SU-DHL-6 (cell line): ENCODE results near the gene PRCD.
A peak's percentile ranks its signal among the peaks of the same experiment; 100 is the strongest.

ENCODE experiments used
- H2AFZ ChIP-seq: fragments of 200-600 bp; sonication (generic); 2 replicates; pipeline ENCODE4 v1.6.1; 2014; ENCODE audit warnings: low read depth, mild to moderate bottlenecking, moderate library complexity, mixed read lengths, antibody characterized with exemption, low read length; ENCODE audit not compliant: severe bottlenecking
- H3F3A ChIP-seq: fragments of 200-600 bp; shearing (Covaris generic); 2 replicates; pipeline ENCODE4 v1.6.0; 2016; ENCODE audit warnings: antibody characterized with exemption, mild to moderate bottlenecking; ENCODE audit not compliant: insufficient read depth
- H3K27ac ChIP-seq: fragments of 200-600 bp; sonication (generic); 2 replicates; pipeline ENCODE4 v1.5.1; 2016; ENCODE audit warnings: low read depth, mild to moderate bottlenecking, low read length, moderate library complexity, mixed read lengths
- H3K27me3 ChIP-seq: fragments of 200-600 bp; sonication (generic), shearing (Covaris generic); 2 replicates; pipeline ENCODE4 v1.6.0; 2014; ENCODE audit warnings: mild to moderate bottlenecking, low read length
- H3K36me3 ChIP-seq: fragments of 200-600 bp; sonication (generic); 2 replicates; pipeline ENCODE4 v1.6.1; 2014; ENCODE audit warnings: mild to moderate bottlenecking, low read length, mixed read lengths
- H3K4me2 ChIP-seq: fragments of 300-600, 200-600 bp; shearing (Covaris generic), sonication (generic); 2 replicates; pipeline ENCODE4 v1.6.0; 2014; ENCODE audit warnings: low read length, low read depth, mild to moderate bottlenecking; ENCODE audit not compliant: poor library complexity, severe bottlenecking
- H3K4me3 ChIP-seq: fragments of 200-600 bp; sonication (generic); 2 replicates; pipeline ENCODE4 v1.5.1; 2014; ENCODE audit warnings: antibody characterized with exemption, low read length, mild to moderate bottlenecking, mixed read lengths; ENCODE audit not compliant: insufficient read depth, poor library complexity, severe bottlenecking
- H3K79me2 ChIP-seq: fragments of 200-600 bp; sonication (generic); 2 replicates; pipeline ENCODE4 v1.6.1; 2014; ENCODE audit warnings: mild to moderate bottlenecking, low read length, moderate library complexity; ENCODE audit not compliant: insufficient read depth
- H3K9ac ChIP-seq: fragments of 200-600 bp; sonication (generic); 2 replicates; pipeline ENCODE4 v1.7.0; 2014; ENCODE audit warnings: mild to moderate bottlenecking, low read length
- H3K9me2 ChIP-seq: fragments of 200-600 bp; sonication (generic); replicated peaks from 2 replicates; pipeline ENCODE4 v1.6.1; 2014; ENCODE audit warnings: low read length; ENCODE audit not compliant: insufficient read depth
- H3K9me3 ChIP-seq: fragments of 200-600 bp; sonication (generic); 2 replicates; pipeline ENCODE4 v1.6.1; 2014; ENCODE audit warnings: low read length, mixed read lengths; ENCODE audit not compliant: insufficient read depth
- H4K20me1 ChIP-seq: fragments of 200-600 bp; sonication (generic); 2 replicates; pipeline ENCODE4 v1.6.1; 2014; ENCODE audit warnings: low read depth, mild to moderate bottlenecking, antibody characterized with exemption, low read length, moderate library complexity, mixed read lengths
- EZH2phosphoT487 ChIP-seq: fragments of 200-600 bp; sonication (generic), shearing (Covaris generic); conservative IDR thresholded peaks from 2 replicates; pipeline ENCODE4 v1.6.1; 2018; ENCODE audit warnings: mild to moderate bottlenecking, antibody characterized with exemption, low read length, moderate library complexity, mixed read lengths
- TF ChIP-seq, protein P1 (sequence below): fragments of 200-600 bp; sonication (generic); IDR thresholded peaks from one replicate; pipeline ENCODE4 v1.5.1; 2017; ENCODE audit warnings: antibody characterized with exemption, mild to moderate bottlenecking, low read length, moderate library complexity; ENCODE audit not compliant: insufficient read depth, poor library complexity, severe bottlenecking

PRCD gene

DNA sequence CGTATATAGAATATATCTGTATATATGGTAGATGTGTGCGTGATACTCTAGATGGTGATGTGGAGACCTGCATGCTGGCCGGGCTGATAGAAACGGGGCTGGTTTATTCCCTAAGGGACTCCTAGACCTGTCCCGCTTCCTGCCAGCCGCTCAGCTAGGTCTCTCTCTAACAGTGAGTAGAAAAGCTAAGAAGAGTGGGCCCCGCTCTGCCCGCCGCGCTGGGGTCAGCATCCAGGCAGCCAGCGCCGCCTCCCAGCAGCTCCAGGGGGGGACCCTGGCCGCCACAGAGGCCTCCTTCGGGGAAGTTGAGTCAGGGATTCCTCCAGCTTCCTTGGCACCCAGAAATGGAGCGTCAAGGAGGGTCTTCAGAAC is 11.7 kb upstream of the PRCD start:
- Histone ChIP-seq H2AFZ (peak overlapping the region; percentile 92), H3K4me2 (peak overlapping the region; percentile 64)

DNA sequence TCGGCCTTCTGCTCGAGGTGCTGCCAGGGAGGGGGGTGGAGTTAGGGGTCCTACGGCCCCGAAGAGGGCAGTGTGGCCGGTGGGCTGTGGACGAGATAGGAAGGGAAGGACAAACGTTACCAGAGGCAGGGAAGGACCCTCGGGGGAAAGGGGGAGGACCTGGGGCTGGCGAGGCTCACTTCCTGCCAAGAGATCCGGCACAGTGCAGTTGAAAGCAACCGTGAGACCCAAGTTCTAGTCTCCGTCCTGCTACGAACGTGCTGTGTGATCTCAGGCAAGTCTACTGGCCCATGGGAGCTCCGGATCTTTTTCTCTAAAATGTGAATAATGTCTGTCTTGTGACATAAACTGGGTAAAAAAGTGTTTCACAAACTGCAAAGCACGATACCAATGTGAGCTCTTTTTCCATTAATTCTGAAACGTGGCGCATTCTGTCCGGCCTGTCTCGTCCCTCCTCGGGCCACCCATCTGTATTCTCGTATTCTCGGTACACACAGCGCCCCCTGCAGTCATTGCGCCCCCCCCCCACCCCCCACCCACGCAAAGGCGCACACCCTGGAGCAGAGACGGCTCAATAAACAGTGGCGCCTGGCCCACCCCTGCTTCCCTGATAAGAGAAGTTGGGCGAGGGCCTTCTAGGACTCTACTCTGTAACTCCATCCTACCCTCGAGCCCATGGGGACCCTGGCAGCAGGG is 11.2 kb upstream of the PRCD start:
- Histone ChIP-seq H3K79me2 (no peaks in the 10 kb centered on the region), H3K4me2 (peak overlapping the region; percentile 64), H3K9me3 (no peaks in the 10 kb centered on the region), H3K27ac (peak overlapping the region; percentile 56), H3K9me2 (no peaks in the 10 kb centered on the region), H3K36me3 (no peaks in the 10 kb centered on the region), H3K9ac (peak overlapping the region; percentile 53), H3K4me3 (peak overlapping the region; percentile 32), H2AFZ (peak overlapping the region; percentile 92), H3K27me3 (no peaks in the 10 kb centered on the region), H3F3A (no peaks in the 10 kb centered on the region), H4K20me1 (no peaks in the 10 kb centered on the region)
- TF ChIP-seq, protein P1, sequence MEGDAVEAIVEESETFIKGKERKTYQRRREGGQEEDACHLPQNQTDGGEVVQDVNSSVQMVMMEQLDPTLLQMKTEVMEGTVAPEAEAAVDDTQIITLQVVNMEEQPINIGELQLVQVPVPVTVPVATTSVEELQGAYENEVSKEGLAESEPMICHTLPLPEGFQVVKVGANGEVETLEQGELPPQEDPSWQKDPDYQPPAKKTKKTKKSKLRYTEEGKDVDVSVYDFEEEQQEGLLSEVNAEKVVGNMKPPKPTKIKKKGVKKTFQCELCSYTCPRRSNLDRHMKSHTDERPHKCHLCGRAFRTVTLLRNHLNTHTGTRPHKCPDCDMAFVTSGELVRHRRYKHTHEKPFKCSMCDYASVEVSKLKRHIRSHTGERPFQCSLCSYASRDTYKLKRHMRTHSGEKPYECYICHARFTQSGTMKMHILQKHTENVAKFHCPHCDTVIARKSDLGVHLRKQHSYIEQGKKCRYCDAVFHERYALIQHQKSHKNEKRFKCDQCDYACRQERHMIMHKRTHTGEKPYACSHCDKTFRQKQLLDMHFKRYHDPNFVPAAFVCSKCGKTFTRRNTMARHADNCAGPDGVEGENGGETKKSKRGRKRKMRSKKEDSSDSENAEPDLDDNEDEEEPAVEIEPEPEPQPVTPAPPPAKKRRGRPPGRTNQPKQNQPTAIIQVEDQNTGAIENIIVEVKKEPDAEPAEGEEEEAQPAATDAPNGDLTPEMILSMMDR, result peak; percentile 28
- TF ChIP-seq EZH2phosphoT487, result no peak

More for the DNA sequence above, 11.7 kb upstream of the PRCD start:
- Histone ChIP-seq H3K36me3 (no peaks in the 10 kb centered on the region), H3K79me2 (no peaks in the 10 kb centered on the region), H4K20me1 (no peaks in the 10 kb centered on the region), H3K9me2 (no peaks in the 10 kb centered on the region), H3K27ac (peak overlapping the region; percentile 56), H3K9ac (peak overlapping the region; percentile 53), H3K9me3 (no peaks in the 10 kb centered on the region), H3K27me3 (no peaks in the 10 kb centered on the region), H3F3A (no peaks in the 10 kb centered on the region), H3K4me3 (peak overlapping the region; percentile 32)
- TF ChIP-seq EZH2phosphoT487, result no peak
- TF ChIP-seq, protein P1, result no peak

DNA sequence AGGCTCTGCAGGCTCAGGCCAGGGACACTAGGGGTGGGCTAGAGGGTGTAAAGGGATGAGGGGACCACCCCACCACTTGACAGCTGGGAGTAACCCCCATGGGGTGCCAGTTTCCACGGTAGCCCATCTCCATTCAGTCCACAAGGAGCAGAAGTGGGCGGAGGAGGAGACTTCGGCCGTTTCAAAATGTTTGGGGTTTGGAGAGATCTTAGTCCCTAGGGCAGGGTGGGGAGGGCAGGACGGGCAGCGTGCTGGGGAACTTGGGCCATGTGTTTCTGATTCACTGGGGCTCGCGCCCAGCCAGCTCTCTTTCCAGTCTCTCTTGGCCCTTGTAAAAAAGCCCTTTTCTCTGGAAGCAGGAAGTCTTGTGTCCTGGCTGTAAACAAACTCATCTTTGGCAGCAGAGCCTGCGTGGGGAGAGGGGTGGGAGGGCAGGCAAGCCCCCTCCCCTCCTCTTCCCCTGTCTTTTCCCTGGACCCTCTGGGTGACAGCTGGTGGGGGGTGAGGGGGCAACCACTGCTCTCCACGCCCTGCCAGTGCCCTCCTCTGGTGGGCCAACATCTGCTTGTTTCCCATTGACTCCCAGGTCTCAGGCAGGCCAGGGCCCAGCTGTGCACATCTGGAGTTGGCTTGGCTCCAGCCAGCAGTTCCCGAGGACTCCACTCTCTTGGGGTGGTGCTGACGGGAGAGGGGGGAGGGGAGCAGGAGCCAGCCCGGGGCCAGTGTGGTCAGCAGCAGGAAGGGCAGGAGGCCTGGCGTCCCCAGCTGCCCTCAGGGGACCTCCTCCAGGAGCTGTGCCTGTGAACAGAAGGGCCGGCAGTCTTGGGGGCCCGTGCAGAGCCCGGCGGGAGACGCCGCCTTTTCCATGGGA is 10.4 kb upstream of the PRCD start:
- Histone ChIP-seq H3K9me2 (no peaks in the 10 kb centered on the region), H3K27me3 (no peaks in the 10 kb centered on the region), H3K79me2 (no peaks in the 10 kb centered on the region), H4K20me1 (no peaks in the 10 kb centered on the region), H3F3A (no peaks in the 10 kb centered on the region), H3K27ac (no peak overlapping the region), H3K4me2 (no peak overlapping the region), H2AFZ (no peak overlapping the region), H3K9me3 (no peaks in the 10 kb centered on the region), H3K9ac (no peak overlapping the region), H3K4me3 (no peak overlapping the region), H3K36me3 (no peaks in the 10 kb centered on the region)
- TF ChIP-seq, protein P1, result no peak
- no peak for TF ChIP-seq EZH2phosphoT487
